GM19372 (cell line): ENCODE measurements around the gene ANKRD12.

Experiments
- ATAC-seq: cut with Tn5 transposase; IDR thresholded peaks from one replicate; pipeline ENCODE4 v1.9.1; 2021; ENCODE audit warnings: mild to moderate bottlenecking, low read depth, moderate library complexity; ENCODE audit not compliant: unreplicated experiment

Gene ANKRD12

DNA sequence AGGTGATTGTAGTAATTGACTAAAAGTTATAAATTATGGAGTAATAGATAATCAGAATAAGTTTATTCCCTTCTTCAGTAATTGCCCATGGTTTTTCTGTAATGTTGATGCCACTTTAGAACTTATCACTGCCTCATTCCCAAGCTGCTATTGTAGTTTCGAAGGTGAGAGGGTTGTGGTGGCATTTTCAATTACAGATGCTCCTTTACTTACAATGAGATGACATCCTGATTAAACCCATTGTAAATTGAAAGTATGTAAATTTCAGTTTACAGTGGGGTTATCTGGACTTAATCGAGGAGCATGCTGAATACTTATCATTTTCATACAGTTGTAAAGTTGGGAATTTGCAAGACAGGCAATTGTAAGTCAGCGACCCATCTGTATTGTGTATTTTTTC, 31.2 kb upstream of the ANKRD12 start:
- ATAC-seq: no peak

DNA sequence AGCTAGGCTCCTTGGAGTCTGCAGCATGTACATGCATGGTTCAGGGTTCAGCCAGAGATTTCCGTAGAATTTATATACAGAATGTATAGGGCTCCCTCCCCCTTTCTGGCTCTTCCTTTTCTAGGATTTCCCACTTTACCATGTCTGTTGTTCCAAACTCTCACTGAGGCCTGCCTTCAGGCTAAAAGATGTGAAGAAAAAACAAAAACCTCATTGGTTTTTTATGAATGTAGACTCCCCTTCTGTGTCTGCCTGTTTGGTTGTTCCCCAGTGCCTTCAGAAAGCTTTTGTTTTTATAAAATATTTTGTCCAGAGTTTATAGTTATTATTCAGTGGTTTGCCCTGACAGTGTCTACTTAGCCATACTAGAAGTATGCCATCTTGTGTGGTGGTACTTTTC, 30.5 kb upstream of the ANKRD12 start:
- no peak for ATAC-seq

DNA sequence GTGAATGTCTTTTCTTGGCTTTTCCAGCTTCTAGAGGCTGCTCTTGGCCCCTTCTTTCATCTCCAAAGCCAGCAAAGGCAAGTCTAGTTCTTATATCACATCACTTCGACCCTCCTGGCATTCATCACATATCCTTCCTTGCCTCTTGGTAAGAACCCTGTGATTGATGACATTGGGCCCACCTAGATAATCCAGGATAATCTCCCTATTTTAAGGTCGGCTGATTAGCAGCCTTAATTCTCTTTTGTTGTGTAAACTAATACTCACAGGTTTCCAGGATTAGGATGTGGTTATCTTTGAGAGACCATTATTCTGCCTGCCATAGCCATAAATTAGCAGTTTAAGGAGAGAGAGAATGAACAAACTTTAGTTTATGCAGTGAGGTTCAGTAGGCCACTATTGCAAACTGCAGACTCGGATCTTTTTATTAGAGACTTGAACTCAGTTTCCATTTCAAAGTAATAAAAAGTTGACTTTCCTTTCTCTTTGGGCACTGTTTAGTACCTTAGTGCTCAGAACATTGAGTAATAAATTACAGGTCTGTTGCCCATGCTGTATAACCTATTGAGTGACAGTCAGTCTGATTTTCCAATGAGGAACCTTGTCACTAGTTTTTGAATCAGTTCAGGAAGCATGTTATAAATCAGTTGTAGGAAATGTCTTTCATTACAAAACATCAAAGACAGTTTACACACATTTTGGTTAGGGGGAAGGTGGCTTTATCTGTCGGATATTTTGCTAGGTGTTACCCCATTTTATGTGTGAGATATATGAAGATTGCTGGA, 29.6 kb upstream of the ANKRD12 start:
- no peak for ATAC-seq

DNA sequence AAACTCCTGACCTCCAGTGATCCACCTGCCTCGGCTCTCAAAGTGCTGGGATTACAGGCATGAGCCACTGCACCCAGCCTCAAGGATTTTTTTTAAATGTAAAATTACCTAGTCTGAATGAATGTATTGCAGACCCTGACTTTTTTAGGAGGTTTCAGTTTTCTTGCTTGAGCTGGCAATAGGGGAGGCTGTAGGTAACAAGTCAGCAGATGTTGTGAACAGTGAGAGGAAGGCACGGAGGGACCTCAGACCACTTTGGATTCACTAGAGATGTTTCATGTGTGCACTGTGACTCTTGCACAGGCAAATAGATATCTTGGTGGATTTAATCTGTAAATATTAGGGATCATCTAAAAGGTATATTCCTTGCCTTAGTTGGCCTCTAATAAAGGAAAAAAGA, 27.7 kb upstream of the ANKRD12 start:
- ATAC-seq: no peak

DNA sequence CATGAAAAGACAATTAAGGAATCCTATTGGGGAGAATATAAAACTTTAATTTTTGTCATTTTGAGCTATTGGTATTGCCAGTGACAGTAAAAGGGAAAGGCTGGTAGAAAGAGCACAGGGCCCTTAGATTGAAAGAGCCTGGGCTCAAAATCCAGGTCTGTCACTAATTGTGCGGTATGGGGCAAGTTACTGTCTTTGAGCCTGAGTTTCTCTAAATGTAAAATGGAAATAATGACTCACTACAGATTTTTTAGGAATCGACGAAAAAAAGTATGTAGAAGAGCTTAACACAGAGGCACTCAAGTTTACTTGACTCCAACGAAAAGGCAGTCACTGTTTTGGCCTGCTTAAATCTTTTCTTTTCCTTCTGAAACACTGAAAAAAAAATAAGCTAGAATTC, 27.1 kb upstream of the ANKRD12 start:
- no peak for ATAC-seq

DNA sequence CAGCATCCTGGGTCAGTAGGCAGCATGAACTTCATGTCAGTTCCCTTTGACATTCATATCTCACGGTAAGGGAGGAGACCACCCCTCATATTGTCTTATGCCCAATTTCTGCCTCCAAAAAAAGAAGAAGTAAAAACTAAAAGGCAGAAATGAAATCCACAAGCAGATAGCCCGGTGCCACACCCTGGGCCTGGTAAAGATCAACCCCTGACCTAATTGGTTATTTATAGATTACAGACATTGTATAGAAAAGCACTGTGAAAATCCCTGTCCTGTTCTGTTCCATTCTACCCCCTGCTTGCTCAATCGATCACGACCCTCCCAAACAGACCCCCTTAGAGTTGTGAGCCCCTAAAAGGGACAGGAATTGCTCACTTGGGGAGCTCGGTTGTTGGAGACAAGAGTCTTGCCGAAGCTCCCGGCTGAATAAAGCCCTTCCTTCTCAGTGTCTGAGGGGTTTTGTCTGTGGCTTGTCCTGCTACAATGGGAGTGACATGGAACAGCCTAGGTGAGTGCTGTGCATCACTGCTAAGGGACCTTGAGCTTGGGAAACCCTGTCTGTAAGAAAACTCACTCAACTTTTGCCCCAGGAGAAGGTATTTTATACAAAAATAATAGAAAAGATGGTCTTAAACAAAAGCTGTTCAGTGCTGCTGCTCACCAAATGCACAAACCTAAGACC, 23.0 kb upstream of the ANKRD12 start:
- no peak for ATAC-seq

DNA sequence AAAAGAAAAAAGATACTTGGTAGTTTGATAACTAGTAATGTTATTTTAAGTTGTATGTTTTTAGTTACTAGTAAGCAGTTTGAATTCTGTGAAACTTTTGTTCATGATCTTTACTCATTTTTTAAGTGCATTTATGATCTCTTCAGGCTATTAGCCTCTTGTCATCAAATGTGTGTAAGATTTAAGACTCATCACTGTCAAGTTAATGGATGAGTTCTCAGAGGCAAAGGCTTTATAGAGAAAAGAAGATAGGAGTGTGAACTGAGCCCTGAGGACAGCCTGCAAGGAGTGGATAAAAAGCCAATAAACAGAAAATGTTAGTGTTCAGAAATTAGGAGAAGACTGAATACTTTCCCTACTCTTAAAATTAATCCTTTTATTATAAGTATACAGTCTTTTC, 20.6 kb upstream of the ANKRD12 start:
- ATAC-seq: no peak

DNA sequence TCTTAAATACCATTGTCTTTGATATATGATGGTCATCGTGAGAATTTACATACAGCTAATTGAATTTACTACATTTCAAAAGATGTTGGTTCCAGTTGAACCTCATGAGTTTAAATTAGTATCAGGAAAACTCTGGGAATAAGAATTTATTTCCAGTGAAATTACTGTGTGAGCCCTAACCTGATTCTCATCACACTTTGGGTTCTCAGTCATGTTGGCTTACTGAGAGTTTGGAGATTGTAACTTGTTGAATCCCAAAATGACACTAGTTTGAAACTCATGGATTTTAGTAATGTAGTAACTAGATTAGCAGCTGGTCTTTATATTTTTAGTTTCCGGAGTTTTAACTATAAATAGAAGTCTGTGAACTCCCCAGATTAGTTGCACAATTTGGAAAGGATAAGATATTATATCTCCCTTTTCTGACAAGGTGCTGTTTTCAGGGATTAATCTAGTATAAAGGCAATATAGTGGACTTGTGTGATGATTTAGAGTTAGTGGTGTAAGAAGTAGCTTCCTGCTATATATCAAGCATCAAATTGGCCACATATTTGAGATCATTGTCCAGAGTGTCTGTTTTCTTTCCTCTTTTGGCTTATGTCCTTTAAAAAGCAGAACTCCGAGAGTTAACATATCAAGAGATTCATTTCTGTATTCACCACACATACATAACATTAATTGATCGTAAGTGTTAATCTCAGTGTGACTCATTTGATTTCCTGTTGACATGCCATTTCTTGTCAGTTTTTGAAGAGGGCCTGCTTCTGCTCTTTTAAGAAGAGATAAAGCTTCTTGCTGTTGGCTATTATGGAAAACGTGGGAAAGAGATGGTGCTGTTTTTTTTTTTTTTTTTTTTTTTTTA, 18.4 kb upstream of the ANKRD12 start:
- ATAC-seq: no peak

DNA sequence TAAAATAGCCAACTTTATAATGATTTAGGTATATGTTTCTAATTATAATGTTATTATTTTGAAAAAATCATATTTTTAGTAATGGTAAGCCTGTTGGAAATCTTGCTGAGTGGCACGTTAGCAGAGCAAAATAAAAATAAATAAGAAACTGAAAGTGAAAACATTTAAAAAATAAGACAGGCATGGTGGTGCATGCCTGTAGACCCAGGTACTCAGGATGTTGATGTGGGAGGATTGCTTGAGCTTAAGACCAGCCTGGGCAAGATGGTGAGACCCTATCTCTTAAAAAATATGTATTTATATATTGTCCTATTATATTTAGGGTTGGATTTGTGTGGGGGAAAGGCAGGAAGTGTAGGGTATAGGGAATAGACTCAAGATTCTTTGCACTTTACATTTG, 15.8 kb upstream of the ANKRD12 start:
- no peak for ATAC-seq

DNA sequence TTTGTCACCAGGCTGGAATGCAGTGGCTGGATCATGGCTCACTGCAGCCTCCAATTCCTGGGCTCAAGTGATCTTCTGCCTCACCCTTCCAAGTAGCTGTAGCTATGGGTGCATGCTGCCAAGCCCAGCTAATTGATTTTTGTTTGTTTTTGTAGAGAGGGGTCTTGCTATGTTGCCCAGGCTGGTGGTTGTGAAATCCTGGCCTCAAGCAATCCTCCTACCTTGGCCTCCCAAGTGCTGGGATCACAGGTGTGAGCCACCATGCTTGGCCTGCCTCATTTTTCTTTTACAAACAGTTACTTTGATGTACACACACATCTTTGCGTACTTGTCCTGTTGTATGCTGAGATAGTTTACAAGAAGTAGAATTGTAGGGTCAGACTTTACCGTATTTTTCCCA, 13.1 kb upstream of the ANKRD12 start:
- no peak for ATAC-seq

DNA sequence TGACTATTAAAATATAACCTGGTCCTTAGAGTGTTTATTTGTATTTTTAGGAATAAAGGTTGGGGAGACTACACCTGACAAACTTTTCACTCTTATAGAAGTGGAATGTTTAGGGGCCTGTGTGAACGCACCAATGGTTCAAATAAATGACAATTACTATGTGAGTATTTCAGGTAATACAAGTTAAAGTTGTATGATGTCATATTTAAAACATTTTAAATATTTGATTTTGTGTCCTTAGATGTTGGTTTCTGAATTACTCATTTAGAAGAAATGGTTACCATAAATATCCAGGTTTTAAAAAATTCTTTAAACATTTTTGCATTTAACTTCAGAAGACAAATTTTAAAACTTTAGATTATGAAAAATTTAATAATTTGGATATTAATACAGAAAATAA, 11.8 kb upstream of the ANKRD12 start:
- no peak for ATAC-seq

DNA sequence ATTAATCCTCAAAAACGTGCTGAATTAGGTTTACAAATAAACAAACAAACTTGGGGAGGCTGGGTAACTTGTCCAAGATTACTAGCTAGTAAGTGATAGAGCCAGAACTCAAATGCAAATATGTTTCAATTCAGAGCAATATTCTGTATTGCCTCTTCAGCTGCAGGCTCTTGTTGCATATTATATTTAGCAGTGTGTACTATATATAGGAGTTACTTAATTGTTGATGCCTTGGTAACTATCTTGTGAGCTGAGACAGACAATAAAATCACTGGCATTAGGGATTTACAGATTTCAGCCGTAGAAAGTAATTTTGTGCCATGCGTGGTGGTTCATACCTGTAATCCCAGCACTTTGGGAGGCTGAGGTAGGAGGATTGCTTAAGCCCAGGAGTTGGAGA, 10.2 kb upstream of the ANKRD12 start:
- ATAC-seq: no peak

DNA sequence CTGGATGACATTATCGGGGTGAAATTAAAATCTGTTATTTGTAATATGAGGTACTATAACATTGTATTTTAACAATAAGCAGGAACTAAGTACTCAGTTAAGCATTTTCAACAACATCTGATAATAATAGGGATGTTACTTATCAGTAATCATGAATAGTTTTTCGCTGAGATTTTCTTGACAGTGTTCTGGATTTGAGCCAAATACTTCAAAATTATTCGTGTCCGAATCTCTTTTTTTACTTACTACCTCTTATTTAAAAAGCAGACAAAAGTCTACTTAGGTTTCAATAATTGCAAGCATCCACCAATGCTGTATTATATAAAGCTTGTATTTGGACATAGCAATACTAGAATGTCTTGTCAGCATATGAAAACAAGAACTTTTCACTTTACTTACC, 6.4 kb upstream of the ANKRD12 start:
- ATAC-seq: no peak

DNA sequence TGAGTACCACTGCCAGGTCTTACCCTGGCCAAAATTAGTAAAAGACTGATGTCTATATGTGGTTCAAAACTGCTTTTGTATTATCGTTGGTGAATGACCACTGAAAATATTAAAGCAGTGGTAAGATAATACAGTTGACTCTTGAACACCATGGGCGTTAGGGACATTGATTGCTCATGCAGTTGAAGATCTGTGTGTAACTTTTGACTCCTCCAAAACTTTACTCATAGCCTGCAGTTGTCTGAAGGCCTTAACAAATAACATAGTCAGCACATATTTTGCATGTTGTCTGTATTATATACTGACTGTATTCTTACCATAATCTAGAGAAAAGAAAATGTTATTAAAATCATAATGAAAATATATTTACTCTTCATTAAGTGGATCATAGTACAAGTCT, 5.8 kb upstream of the ANKRD12 start:
- ATAC-seq: no peak

DNA sequence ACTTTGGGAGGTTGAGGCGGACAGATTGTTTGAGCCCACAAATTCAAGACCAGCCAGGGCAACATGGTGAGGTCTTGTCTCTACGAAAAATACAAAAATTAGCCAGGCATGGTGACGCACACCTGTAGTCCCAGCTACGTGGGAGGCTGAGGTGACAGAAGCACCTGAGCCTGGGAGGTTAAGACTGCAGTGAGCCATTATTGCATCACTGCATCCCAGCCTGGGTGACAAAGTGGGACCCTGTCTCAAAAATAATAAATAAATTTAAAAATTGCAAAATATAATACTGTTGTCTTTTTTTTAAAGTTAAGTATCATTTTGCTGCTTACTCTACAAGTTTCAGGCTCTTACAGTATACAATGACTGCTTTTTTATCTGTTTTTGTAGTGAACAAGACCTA, 4.0 kb upstream of the ANKRD12 start:
- ATAC-seq: no peak

DNA sequence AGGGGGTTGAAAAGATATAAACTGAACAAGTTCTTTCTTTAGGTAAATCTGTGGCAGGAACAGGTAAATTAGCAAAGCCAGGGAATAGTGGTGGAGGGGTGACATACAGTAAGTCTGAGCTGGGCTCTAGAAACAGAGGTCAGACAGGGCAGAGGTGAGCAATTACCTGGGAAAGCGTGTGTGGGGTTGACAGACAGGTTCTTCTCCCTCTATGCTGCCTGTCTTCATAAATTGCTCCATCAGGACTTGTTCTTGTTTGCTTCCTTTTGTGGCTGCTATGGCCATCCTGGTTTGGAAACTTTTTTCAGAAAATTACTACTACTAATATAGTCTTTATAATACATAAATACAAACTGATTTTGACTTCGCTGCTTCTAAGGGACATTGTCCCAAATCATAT, 3.4 kb upstream of the ANKRD12 start:
- ATAC-seq: no peak

DNA sequence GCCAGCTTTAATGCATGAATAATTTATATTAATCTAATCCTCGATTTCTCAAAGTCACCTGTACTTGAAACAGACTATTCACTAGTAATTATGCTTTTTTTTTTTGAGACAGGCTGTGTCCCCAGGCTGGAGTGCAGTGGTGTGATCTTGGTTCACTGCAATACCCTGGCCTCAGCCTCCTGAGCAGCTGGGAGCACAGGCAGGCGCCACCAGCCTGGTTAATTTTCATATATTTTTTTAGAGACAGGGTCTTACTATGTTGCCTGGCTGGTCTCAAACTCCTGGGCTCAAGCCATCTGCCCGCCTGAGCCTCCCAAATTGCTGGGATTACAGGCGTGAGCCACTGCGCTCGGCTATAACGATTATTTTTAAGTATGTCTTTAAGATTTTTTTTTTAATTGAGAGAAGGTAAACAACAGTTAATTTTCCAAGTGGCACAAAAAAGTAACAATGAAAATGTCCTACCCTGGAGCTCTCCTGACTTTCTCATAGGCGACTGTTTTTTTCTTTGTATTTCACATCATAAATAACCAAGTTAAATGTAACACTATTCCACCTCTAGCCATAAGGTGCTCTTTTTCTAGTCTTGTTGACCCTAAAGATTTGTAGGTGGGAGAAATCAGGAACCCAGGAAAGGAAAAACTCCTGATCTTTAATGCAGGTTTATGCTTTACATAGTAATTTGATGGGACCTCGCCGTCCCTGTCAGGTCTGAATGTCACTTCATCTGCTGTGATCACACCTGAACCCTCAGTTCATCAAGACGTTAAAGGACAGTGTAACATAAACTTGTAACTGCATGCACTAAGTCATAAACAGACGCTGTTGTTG, 1.3 kb upstream of the ANKRD12 start:
- ATAC-seq: no peak

DNA sequence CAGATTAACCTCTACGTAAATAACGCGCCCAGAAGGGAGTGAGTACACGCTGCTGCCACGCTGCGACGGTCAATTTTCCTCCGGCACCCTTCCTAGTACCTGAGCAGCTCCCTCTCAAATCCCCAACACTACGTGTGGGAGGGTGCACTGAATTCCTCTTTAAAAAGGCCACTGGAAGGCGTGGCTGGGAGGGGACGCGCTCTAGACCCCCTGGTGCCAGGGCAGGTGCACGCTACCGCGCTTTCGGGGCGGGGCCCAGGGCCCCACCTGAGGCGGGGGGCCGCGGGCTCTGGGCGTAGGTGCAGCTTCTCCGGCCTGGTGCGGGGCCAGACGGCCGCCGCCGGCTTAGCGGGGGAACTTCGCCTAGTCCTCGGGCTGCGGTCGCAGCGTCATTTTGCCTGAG, 668 bp upstream of the ANKRD12 start:
- peak; percentile 14 for ATAC-seq

DNA sequence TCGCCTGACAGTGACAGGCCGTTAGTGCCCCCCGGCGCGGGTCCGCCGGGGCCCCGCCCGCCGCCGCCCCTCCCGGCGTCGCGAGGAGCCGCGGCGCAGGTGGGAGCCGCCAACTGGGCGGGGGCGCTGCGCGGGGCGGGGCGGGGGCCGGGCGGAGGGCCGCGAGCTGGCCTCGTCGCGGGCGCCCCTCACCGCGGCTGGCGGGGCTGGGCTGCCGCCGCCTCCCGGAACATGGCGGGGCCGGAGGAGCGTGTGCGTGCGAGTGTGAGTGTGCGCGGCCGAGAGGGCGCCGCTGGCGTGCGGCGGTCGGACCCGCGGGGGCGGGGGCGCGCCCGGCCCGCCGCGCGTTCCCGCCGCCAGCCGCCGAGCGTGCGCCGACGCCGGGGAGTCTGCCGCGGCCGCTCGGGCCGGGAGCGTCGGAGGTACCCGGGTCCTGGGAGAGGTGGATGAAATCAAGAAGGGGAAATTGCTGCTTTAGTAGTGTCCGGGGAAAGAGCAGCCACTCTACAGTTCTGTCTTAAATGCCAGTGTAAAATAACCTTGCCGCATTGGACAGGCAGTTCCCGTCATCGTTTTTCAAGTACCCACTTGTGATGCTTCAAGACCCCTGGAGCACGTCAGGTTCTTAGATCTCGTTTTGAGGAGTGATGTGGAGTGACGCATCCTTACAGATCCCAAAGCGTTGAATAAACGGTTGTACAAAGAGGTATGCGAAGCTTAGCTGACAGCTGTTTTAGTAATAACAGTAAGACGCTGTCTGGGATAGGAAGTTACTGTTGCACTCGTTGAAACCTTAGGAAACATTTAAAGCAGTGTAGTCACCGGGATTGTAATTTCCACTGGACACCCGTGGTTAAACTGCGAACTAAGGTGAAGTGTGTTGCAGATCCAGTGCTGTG, 836 bp downstream of the ANKRD12 start:
- ATAC-seq: peak; percentile 34
